H9 (cell line): ENCODE results near the gene CLEC17A. TPM values are rescaled to one million over a fixed set of nuclear protein-coding genes. Genes with fewer than 3 reads are reported as not detected.
"Not testable (repeated sequence)": the region's sequence is repeated elsewhere in the genome, so short reads cannot be mapped to it uniquely, and the experiment has no call there.

Source experiments
- DNase-seq: peaks from one replicate; pipeline ENCODE4 v3.0.0-alpha.2; 2017
- H2AFZ ChIP-seq: one replicate; pipeline ENCODE4 v1.6.1; 2013; ENCODE audit warnings: mild to moderate bottlenecking, low read length, control low read depth, moderate library complexity
- H2AK5ac ChIP-seq: 2 replicates; pipeline ENCODE4 v1.6.1; 2013; ENCODE audit warnings: low read length, control low read depth, mixed read lengths; ENCODE audit not compliant: insufficient read length
- H2BK120ac ChIP-seq: one replicate; pipeline ENCODE4 v1.6.1; 2013; ENCODE audit warnings: low read depth, mild to moderate bottlenecking, low read length, control low read depth, inconsistent platforms; ENCODE audit not compliant: poor library complexity, severe bottlenecking
- H2BK12ac ChIP-seq: 2 replicates; pipeline ENCODE4 v1.6.1; 2013; ENCODE audit warnings: low read length, control low read depth, mixed read lengths, low read depth; ENCODE audit not compliant: insufficient read length
- H2BK15ac ChIP-seq: 2 replicates; pipeline ENCODE4 v1.6.1; 2013; ENCODE audit warnings: low read depth, low read length, control low read depth
- H2BK20ac ChIP-seq: one replicate; pipeline ENCODE4 v1.6.1; 2013; ENCODE audit warnings: low read depth, mild to moderate bottlenecking, low read length, control low read depth, inconsistent platforms; ENCODE audit not compliant: poor library complexity, severe bottlenecking
- H2BK5ac ChIP-seq: 2 replicates; pipeline ENCODE4 v1.6.1; 2013; ENCODE audit warnings: low read length, control low read depth, mixed read lengths; ENCODE audit not compliant: insufficient read length
- H3K14ac ChIP-seq: 2 replicates; pipeline ENCODE4 v1.6.1; 2013; ENCODE audit warnings: low read length, control low read depth; ENCODE audit not compliant: insufficient read depth
- H3K18ac ChIP-seq: 2 replicates; pipeline ENCODE4 v1.6.1; 2013; ENCODE audit warnings: low read depth, mild to moderate bottlenecking, mixed read lengths, low read length, control low read depth; ENCODE audit not compliant: insufficient read length
- H3K23ac ChIP-seq: 2 replicates; pipeline ENCODE4 v1.6.1; 2013; ENCODE audit warnings: low read length, control low read depth, mixed read lengths, low read depth; ENCODE audit not compliant: insufficient read length
- H3K23me2 ChIP-seq: 2 replicates; pipeline ENCODE4 v1.6.1; 2013; ENCODE audit warnings: low read depth, mild to moderate bottlenecking, mixed read lengths, low read length, control low read depth; ENCODE audit not compliant: insufficient read length, poor library complexity, severe bottlenecking
- H3K27ac ChIP-seq: 2 replicates; pipeline ENCODE4 v1.5.1; 2013; ENCODE audit warnings: low read length, control low read depth, mixed read lengths, low read depth; ENCODE audit not compliant: insufficient read length
- H3K27me3 ChIP-seq: 2 replicates; pipeline ENCODE4 v1.6.1; 2013; ENCODE audit warnings: low read length, control low read depth, inconsistent platforms; ENCODE audit not compliant: insufficient read depth
- H3K4ac ChIP-seq: 2 replicates; pipeline ENCODE4 v1.6.1; 2013; ENCODE audit warnings: low read depth, mild to moderate bottlenecking, control low read depth, inconsistent platforms, low read length, moderate library complexity
- H3K4me1 ChIP-seq: 2 replicates; pipeline ENCODE4 v1.6.1; 2013; ENCODE audit warnings: low read length, control low read depth, inconsistent platforms; ENCODE audit not compliant: insufficient read depth
- H3K4me2 ChIP-seq: 2 replicates; pipeline ENCODE4 v1.6.1; 2013; ENCODE audit warnings: low read length, control low read depth, mixed read lengths; ENCODE audit not compliant: insufficient read length, insufficient read depth
- H3K56ac ChIP-seq: 2 replicates; pipeline ENCODE4 v1.6.1; 2013; ENCODE audit warnings: low read depth, mild to moderate bottlenecking, mixed read lengths, low read length, control low read depth; ENCODE audit not compliant: insufficient read length
- H3K79me1 ChIP-seq: 2 replicates; pipeline ENCODE4 v1.6.1; 2013; ENCODE audit warnings: low read depth, mild to moderate bottlenecking, moderate library complexity, low read length, control low read depth, inconsistent platforms; ENCODE audit not compliant: insufficient read depth, poor library complexity, severe bottlenecking
- H3K79me2 ChIP-seq: 2 replicates; pipeline ENCODE4 v1.6.1; 2013; ENCODE audit warnings: low read length, control low read depth, inconsistent platforms; ENCODE audit not compliant: insufficient read depth
- H3K9ac ChIP-seq: 2 replicates; pipeline ENCODE4 v1.6.1; 2013; ENCODE audit warnings: low read length, control low read depth, mixed read lengths; ENCODE audit not compliant: insufficient read length; ENCODE audit errors: extremely low read depth
- H3K9me3 ChIP-seq: one replicate; pipeline ENCODE4 v1.6.1; 2013; ENCODE audit warnings: low read depth, low read length, inconsistent platforms; ENCODE audit not compliant: control insufficient read depth
- H3T11ph ChIP-seq: one replicate; pipeline ENCODE4 v1.6.1; 2013; ENCODE audit warnings: mild to moderate bottlenecking, low read length, control low read depth, inconsistent platforms
- H4K20me1 ChIP-seq: one replicate; pipeline ENCODE4 v1.6.1; 2013; ENCODE audit not compliant: control insufficient read depth, insufficient read length, insufficient read depth
- H4K5ac ChIP-seq: 2 replicates; pipeline ENCODE4 v1.6.1; 2013; ENCODE audit warnings: low read depth, mild to moderate bottlenecking, mixed read lengths, low read length, control low read depth; ENCODE audit not compliant: insufficient read length
- H4K8ac ChIP-seq: replicated peaks from 2 replicates; pipeline ENCODE4 v1.6.1; 2013; ENCODE audit warnings: low read length, control low read depth, mixed read lengths, low read depth; ENCODE audit not compliant: insufficient read length
- H4K91ac ChIP-seq: 2 replicates; pipeline ENCODE4 v1.6.1; 2013; ENCODE audit warnings: low read depth, mild to moderate bottlenecking, moderate library complexity, mixed read lengths, low read length, control low read depth; ENCODE audit not compliant: insufficient read length
- H3K27ac Mint-ChIP-seq, 3 experiments: 2 replicates in 2 of 3; 3 replicates in 1 of 3; pipeline ENCODE4 v1.8.0; 2020 to 2021; ENCODE audit warnings: mixed read lengths in 3 of 3, mild to moderate bottlenecking in 1 of 3, moderate library complexity in 1 of 3
- H3K27me3 Mint-ChIP-seq: 2 replicates; pipeline ENCODE4 v1.8.0; 2021; ENCODE audit warnings: low read depth, mild to moderate bottlenecking, moderate library complexity, mixed read lengths
- H3K36me3 Mint-ChIP-seq, 3 experiments: 2 replicates in 2 of 3; 3 replicates in 1 of 3; pipeline ENCODE4 v1.8.0; 2020 to 2021; ENCODE audit warnings: low read depth in 3 of 3, mixed read lengths in 3 of 3; ENCODE audit not compliant: insufficient read depth in 1 of 3
- H3K4me1 Mint-ChIP-seq, 2 experiments: 2 replicates each; pipeline ENCODE4 v1.8.0; 2020; ENCODE audit warnings: mixed read lengths in 2 of 2
- H3K4me3 Mint-ChIP-seq, 2 experiments: 2 replicates in 1 of 2; 3 replicates in 1 of 2; pipeline ENCODE4 v1.8.0; 2020 to 2021; ENCODE audit warnings: mild to moderate bottlenecking in 2 of 2, mixed read lengths in 2 of 2, moderate library complexity in 1 of 2
- H3K9me3 Mint-ChIP-seq, 2 experiments: 2 replicates in 1 of 2; 3 replicates in 1 of 2; pipeline ENCODE4 v1.8.0; 2020; ENCODE audit warnings: mild to moderate bottlenecking in 2 of 2, mixed read lengths in 2 of 2, moderate library complexity in 1 of 2
- CTCF ChIP-seq: fragments of 200-600 bp; sonication (generic); conservative IDR thresholded peaks from 3 replicates; pipeline ENCODE4 v1.8.0; 2021; ENCODE audit warnings: antibody characterized with exemption, mild to moderate bottlenecking
- WGBS: extraction: QIAGEN DNeasy Blood & Tissue Kit; methylation state at CpG from one replicate; pipeline ENCODE4 v1.1.7; 2013; ENCODE audit warnings: missing lambda C conversion rate, low lambda C conversion rate, mixed read lengths; ENCODE audit not compliant: insufficient read length; ENCODE audit errors: extremely low coverage; 5-methylcytosine and 5-hydroxymethylcytosine counted together
- total RNA-seq: library from RNA; stranded (reverse); gene quantifications from 2 replicates; pipeline ENCODE4 v1.2.1, GENCODE V29; 2021

The CLEC17A gene
- total RNA-seq, 1 experiment from 2014 or later: not detected

GRCh38 chr19:14611051-14611450, 28.2 kb downstream of the CLEC17A start:
- Histone ChIP-seq H3K18ac (no peak overlapping the region), H3K27ac (no peak overlapping the region), H4K8ac (no peak overlapping the region), H4K5ac (no peak overlapping the region), H4K20me1 (no peaks in the 10 kb centered on the region), H3K9ac (no peak overlapping the region), H4K91ac (no peak overlapping the region), H3K79me1 (no peaks in the 10 kb centered on the region), H3K4ac (no peak overlapping the region), H2BK5ac (no peak overlapping the region), H3K23ac (no peak overlapping the region), H3K23me2 (no peaks in the 10 kb centered on the region), H2BK120ac (no peak overlapping the region), H3K79me2 (no peaks in the 10 kb centered on the region), H3K56ac (no peak overlapping the region), H2BK12ac (no peak overlapping the region), H3T11ph (no peak overlapping the region), H2AFZ (no peak overlapping the region), H3K14ac (no peak overlapping the region), H2BK15ac (no peak overlapping the region), H3K9me3 (no peaks in the 10 kb centered on the region), H2BK20ac (no peak overlapping the region), H3K4me1 (no peaks in the 10 kb centered on the region), H3K27me3 (no peaks in the 10 kb centered on the region), H3K4me2 (no peak overlapping the region), H2AK5ac (no peak overlapping the region)
- H3K9me3 Mint-ChIP-seq: peaks cover 23 to 92% of the 10 kb centered on the region in 2 experiments
- DNase-seq: no peak
- no peak for TF ChIP-seq CTCF
- no CpG with 5 or more reads among the region's 4 CpGs for WGBS
- no peak overlapping the region for H3K4me3 Mint-ChIP-seq
- no peaks in the 10 kb centered on the region for H3K4me1 Mint-ChIP-seq
- H3K36me3 Mint-ChIP-seq: peaks cover under 1 to 25% (median 9%) of the 10 kb centered on the region in 3 experiments; a peak in 6 of 7 replicates
- no peak overlapping the region for H3K27ac Mint-ChIP-seq
- H3K27me3 Mint-ChIP-seq: peaks cover 4% of the 10 kb centered on the region

GRCh38 chr19:14612242-14612641, 29.4 kb downstream of the CLEC17A start:
- not testable (repeated sequence) for H4K91ac ChIP-seq, H2BK120ac ChIP-seq, H2AFZ ChIP-seq, H4K8ac ChIP-seq, H3K79me2 ChIP-seq, H3K56ac ChIP-seq, H4K5ac ChIP-seq, H2BK12ac ChIP-seq, H2BK5ac ChIP-seq, H4K20me1 ChIP-seq, H3K4me1 Mint-ChIP-seq, H3K14ac ChIP-seq, H3K27me3 Mint-ChIP-seq, H3K23me2 ChIP-seq, DNase-seq, H3K4me1 ChIP-seq, H3K9ac ChIP-seq, H3K4me3 Mint-ChIP-seq, H3K79me1 ChIP-seq, H3K27ac ChIP-seq, H2BK20ac ChIP-seq, H2BK15ac ChIP-seq, H3T11ph ChIP-seq, H3K27ac Mint-ChIP-seq, H3K4ac ChIP-seq, H3K9me3 ChIP-seq, H3K18ac ChIP-seq, H3K4me2 ChIP-seq, H2AK5ac ChIP-seq, H3K27me3 ChIP-seq, H3K23ac ChIP-seq
- no CpG with 5 or more reads among the region's 5 CpGs for WGBS
- Mint-ChIP-seq H3K9me3 (peaks cover 28 to 93% of the 10 kb centered on the region in 2 experiments), H3K36me3 (peaks cover 2 to 26% (median 10%) of the 10 kb centered on the region in 3 experiments; a peak in 6 of 7 replicates)
